GM12873 (cell line): ENCODE data around the gene ANTXR1.

Source experiments
- TF ChIP-seq, protein P1 (sequence below): IDR thresholded peaks from 2 replicates; pipeline ENCODE4 v1.5.1; 2012; ENCODE audit warnings: low read depth, mild to moderate bottlenecking, moderate library complexity, low read length, control low read depth; ENCODE audit not compliant: insufficient read depth; ENCODE audit errors: missing control alignments

The ANTXR1 gene

GRCh38 chr2:69166812-69167468 is 154.0 kb downstream of the ANTXR1 start:
- TF ChIP-seq, protein P1, sequence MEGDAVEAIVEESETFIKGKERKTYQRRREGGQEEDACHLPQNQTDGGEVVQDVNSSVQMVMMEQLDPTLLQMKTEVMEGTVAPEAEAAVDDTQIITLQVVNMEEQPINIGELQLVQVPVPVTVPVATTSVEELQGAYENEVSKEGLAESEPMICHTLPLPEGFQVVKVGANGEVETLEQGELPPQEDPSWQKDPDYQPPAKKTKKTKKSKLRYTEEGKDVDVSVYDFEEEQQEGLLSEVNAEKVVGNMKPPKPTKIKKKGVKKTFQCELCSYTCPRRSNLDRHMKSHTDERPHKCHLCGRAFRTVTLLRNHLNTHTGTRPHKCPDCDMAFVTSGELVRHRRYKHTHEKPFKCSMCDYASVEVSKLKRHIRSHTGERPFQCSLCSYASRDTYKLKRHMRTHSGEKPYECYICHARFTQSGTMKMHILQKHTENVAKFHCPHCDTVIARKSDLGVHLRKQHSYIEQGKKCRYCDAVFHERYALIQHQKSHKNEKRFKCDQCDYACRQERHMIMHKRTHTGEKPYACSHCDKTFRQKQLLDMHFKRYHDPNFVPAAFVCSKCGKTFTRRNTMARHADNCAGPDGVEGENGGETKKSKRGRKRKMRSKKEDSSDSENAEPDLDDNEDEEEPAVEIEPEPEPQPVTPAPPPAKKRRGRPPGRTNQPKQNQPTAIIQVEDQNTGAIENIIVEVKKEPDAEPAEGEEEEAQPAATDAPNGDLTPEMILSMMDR: no peak

DNA sequence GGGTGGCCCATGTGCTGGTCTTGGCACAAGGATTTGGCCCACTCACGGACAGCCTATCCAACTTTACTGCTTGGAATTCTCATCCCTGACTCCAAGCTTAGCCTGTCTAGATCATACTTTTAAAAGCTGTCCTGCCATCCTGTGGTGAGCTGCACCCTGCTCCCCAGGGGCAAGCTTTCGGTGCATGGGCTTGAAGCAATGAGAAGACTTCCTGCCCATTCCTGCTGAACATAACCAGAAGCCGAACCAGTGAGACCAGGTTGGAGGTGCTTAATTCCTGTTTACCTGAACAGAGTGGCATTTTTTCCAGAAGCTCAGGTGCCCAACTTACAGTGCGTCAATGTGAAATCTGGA is 154.5 kb downstream of the ANTXR1 start:
- TF ChIP-seq, protein P1: no peak

GRCh38 chr2:69168144-69168813 is 155.3 kb downstream of the ANTXR1 start:
- TF ChIP-seq, protein P1: no peak

DNA sequence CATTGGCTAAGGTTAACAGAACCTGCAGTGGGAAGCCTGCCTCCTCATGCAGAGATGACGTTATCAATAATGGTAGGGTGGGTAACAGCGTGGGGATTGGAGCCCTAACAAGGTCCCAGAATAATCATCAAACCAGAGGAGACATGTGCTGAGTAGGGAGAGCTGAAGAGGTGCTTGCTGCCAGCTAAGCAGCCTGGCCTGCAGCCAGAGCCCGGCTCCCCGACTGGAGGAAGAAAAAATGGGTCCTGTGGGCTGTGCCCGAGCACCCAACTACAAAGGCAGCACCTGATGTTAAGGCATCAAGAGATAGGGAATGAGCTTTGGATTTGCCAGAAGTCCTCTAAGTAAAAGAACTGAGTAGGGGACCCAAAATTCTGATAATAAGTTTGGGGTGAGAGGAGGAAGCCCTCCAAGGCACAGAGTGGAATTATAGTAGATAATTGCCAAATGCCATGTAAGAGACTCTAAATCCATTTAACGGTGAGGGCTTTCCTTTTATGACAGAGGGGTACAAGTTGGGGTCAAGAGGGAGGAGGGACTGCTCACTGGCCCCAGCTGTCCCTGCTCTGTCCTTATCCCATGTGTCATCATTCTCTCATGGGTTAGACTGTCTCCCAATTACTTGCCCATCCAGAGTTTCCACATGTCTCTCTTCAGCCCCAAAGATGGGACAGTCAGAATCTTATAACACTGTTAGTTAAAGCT is 156.1 kb downstream of the ANTXR1 start:
- TF ChIP-seq, protein P1: no peak

GRCh38 chr2:69169655-69170389 is 156.8 kb downstream of the ANTXR1 start:
- TF ChIP-seq, protein P1: no peak

DNA sequence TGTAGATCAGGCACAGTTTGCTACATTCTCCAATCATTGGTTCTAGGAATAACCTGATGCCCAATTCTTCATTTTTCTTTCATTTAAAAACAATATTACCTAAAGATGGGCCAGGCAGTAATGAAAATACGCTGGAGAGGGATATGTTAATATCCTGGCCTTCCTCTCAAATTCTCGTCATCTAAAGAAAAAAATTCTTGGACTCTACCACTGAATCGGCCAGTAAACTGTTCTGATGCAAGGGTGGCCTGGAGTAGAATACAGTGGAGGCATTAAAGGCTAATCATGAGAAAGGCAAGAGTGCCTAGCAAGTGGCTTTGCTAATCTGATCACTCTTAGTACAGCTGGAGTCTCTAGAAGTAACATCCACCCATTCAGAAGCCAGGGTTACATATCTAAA is 157.7 kb downstream of the ANTXR1 start:
- TF ChIP-seq, protein P1: no peak

GRCh38 chr2:69171116-69171896 is 158.3 kb downstream of the ANTXR1 start:
- TF ChIP-seq, protein P1: no peak
